Measurements from ENCODE around the gene WDHD1.

GRCh38 chr14:55028066-55028465 is 1.2 kb upstream of the WDHD1 start:
- TF ChIP-seq CTCF (IDR thresholded peaks at IDR 0.05), result no peak
- no peak for TF ChIP-seq ZFX (IDR thresholded peaks at IDR 0.05; ENCODE audit: borderline replicate concordance)
